ENCODE results near the gene NYAP2.

NYAP2 gene

GRCh38 chr2:225690153-225690552, 290.6 kb downstream of the NYAP2 start:
- no peaks in the 10 kb centered on the region for H3F3A ChIP-seq (ENCODE audit: low read depth)
- no peaks in the 10 kb centered on the region for H3K79me2 ChIP-seq (ENCODE audit: insufficient read depth, low read length)
- H3K9me2 ChIP-seq (replicated peaks; ENCODE audit: low read depth, low read length), result no peaks in the 10 kb centered on the region
- no peaks in the 10 kb centered on the region for H3K36me3 ChIP-seq (ENCODE audit: insufficient read depth, low read length)
- H3K4me1 ChIP-seq (ENCODE audit: insufficient read depth, low read length, poor library complexity, severe bottlenecking), result no peaks in the 10 kb centered on the region
- H3K27me3 ChIP-seq (ENCODE audit: insufficient read depth, low read length, poor library complexity, severe bottlenecking), result no peaks in the 10 kb centered on the region
- no peak overlapping the region for H3K9ac ChIP-seq (ENCODE audit: low read depth, low read length, poor library complexity, severe bottlenecking)
- H3K4me2 ChIP-seq (ENCODE audit: low read depth, low read length, poor library complexity, severe bottlenecking), result no peak overlapping the region
- H3K9me3 ChIP-seq (ENCODE audit: insufficient read depth, low read depth, low read length), result no peaks in the 10 kb centered on the region
- H4K20me1 ChIP-seq (ENCODE audit: insufficient read depth, low read length, poor library complexity, severe bottlenecking), result no peaks in the 10 kb centered on the region
- no peak overlapping the region for H2AFZ ChIP-seq (ENCODE audit: low read length)
- TF ChIP-seq EZH2phosphoT487 (IDR thresholded peaks at IDR 0.05; ENCODE audit: borderline replicate concordance) (no peak), CTCF (conservative IDR thresholded peaks at IDR 0.05; ENCODE audit: low read length) (no peak)
- H3K4me3 ChIP-seq (ENCODE audit: low read length, poor library complexity, severe bottlenecking), result no peak overlapping the region

- TF ChIP-seq EZH2phosphoT487 (IDR thresholded peaks at IDR 0.05; ENCODE audit: borderline replicate concordance) (no peak), CTCF (conservative IDR thresholded peaks at IDR 0.05; ENCODE audit: low read length) (no peak)
- Histone ChIP-seq H3K27me3 (ENCODE audit: insufficient read depth, low read length, poor library complexity, severe bottlenecking) (no peaks in the 10 kb centered on the region), H3K79me2 (ENCODE audit: insufficient read depth, low read length) (no peaks in the 10 kb centered on the region), H3K36me3 (ENCODE audit: insufficient read depth, low read length) (no peaks in the 10 kb centered on the region), H3K4me3 (ENCODE audit: low read length, poor library complexity, severe bottlenecking) (no peak overlapping the region), H3K9me3 (ENCODE audit: insufficient read depth, low read depth, low read length) (no peaks in the 10 kb centered on the region), H3K9ac (ENCODE audit: low read depth, low read length, poor library complexity, severe bottlenecking) (no peak overlapping the region), H3F3A (ENCODE audit: low read depth) (no peaks in the 10 kb centered on the region), H2AFZ (ENCODE audit: low read length) (no peak overlapping the region), H3K4me1 (ENCODE audit: insufficient read depth, low read length, poor library complexity, severe bottlenecking) (no peaks in the 10 kb centered on the region), H3K4me2 (ENCODE audit: low read depth, low read length, poor library complexity, severe bottlenecking) (no peak overlapping the region), H4K20me1 (ENCODE audit: insufficient read depth, low read length, poor library complexity, severe bottlenecking) (no peaks in the 10 kb centered on the region), H3K9me2 (replicated peaks; ENCODE audit: low read depth, low read length) (no peaks in the 10 kb centered on the region)
Measured at GRCh38 chr2:225691711-225692110, 292.2 kb downstream of the NYAP2 start.

GRCh38 chr2:225693259-225693658, 293.7 kb downstream of the NYAP2 start:
- no peak for TF ChIP-seq CTCF (conservative IDR thresholded peaks at IDR 0.05; ENCODE audit: low read length)
- Histone ChIP-seq H2AFZ (ENCODE audit: low read length) (no peak overlapping the region), H3K9me3 (ENCODE audit: insufficient read depth, low read depth, low read length) (no peaks in the 10 kb centered on the region), H3K79me2 (ENCODE audit: insufficient read depth, low read length) (no peaks in the 10 kb centered on the region), H3K4me3 (ENCODE audit: low read length, poor library complexity, severe bottlenecking) (no peak overlapping the region), H3K9ac (ENCODE audit: low read depth, low read length, poor library complexity, severe bottlenecking) (no peak overlapping the region), H3F3A (ENCODE audit: low read depth) (no peaks in the 10 kb centered on the region), H3K4me1 (ENCODE audit: insufficient read depth, low read length, poor library complexity, severe bottlenecking) (no peaks in the 10 kb centered on the region), H4K20me1 (ENCODE audit: insufficient read depth, low read length, poor library complexity, severe bottlenecking) (no peaks in the 10 kb centered on the region), H3K4me2 (ENCODE audit: low read depth, low read length, poor library complexity, severe bottlenecking) (no peak overlapping the region), H3K27me3 (ENCODE audit: insufficient read depth, low read length, poor library complexity, severe bottlenecking) (no peaks in the 10 kb centered on the region), H3K36me3 (ENCODE audit: insufficient read depth, low read length) (no peaks in the 10 kb centered on the region), H3K9me2 (replicated peaks; ENCODE audit: low read depth, low read length) (no peaks in the 10 kb centered on the region)
